ENCODE results near the gene SATB2. TPM values are rescaled to one million over a fixed set of nuclear protein-coding genes. Genes with fewer than 3 reads are reported as not detected.

SATB2 gene
- total RNA-seq, 1 donor from 2014 or later, result 19.1 TPM

DNA sequence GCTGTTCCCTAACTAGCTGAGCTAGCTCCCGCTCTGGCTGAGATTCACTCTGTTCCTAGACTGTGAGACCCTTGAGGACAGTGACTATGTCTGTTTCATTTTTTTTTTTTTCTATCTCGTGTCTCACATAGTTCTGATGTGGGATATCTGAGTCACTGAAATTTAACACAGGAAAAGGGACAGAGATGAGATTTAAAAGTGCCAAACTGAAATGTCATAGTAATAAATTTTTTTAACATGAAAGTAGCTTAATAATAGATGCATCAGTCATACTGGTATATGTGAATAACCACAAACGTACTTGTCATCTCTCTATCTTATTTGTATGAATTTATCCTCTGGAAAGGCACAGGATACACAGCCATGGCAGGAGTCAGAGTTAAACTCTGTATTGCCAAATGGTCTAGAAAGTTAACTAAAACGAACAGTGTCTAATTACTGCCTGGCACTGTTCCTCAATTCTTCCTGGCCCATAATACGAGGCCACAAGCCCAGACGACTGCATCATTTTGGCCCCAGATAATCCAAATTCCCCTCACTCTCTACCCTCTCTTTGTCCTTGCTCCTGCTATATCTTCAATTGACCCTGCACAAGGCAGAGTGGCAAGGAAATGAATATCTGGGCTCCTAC is 87.5 kb downstream of the SATB2 start:
- Mint-ChIP-seq H3K27ac (no peak overlapping the region), H3K27me3 (no peaks in the 10 kb centered on the region), H3K36me3 (peaks cover 6% of the 10 kb centered on the region), H3K9me3 (no peaks in the 10 kb centered on the region), H3K4me1 (ENCODE audit: unreplicated experiment) (peaks cover 21% of the 10 kb centered on the region), H3K4me3 (no peak overlapping the region)
- DNase-seq (ENCODE audit: extremely low spot score, unreplicated experiment), result no peak
- TF ChIP-seq, protein P1, sequence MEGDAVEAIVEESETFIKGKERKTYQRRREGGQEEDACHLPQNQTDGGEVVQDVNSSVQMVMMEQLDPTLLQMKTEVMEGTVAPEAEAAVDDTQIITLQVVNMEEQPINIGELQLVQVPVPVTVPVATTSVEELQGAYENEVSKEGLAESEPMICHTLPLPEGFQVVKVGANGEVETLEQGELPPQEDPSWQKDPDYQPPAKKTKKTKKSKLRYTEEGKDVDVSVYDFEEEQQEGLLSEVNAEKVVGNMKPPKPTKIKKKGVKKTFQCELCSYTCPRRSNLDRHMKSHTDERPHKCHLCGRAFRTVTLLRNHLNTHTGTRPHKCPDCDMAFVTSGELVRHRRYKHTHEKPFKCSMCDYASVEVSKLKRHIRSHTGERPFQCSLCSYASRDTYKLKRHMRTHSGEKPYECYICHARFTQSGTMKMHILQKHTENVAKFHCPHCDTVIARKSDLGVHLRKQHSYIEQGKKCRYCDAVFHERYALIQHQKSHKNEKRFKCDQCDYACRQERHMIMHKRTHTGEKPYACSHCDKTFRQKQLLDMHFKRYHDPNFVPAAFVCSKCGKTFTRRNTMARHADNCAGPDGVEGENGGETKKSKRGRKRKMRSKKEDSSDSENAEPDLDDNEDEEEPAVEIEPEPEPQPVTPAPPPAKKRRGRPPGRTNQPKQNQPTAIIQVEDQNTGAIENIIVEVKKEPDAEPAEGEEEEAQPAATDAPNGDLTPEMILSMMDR (conservative IDR thresholded peaks at IDR 0.05), result no peak

DNA sequence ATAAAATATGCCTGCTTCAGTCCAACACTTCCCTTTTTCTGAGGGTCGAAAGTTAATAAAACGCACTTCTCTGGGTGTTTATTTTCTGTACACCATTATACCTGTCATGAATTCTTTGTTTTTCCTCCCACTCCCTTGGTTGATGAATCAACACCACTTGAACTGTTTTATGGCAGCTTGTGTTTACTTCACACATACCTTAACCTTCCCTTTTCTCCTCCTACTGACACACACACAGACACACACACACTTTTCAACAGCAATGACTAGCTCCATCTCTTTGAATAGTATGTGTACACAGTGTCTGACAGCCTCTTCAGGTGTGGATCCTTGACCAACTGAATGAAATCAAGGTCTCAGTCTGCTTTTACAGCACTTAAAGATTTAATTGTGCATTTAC is 91.3 kb downstream of the SATB2 start:
- no peak overlapping the region for H3K27ac Mint-ChIP-seq
- peaks cover 21% of the 10 kb centered on the region for H3K4me1 Mint-ChIP-seq (ENCODE audit: unreplicated experiment)
- no peak overlapping the region for H3K4me3 Mint-ChIP-seq
- H3K36me3 Mint-ChIP-seq, result no peaks in the 10 kb centered on the region
- TF ChIP-seq, protein P1 (conservative IDR thresholded peaks at IDR 0.05), result no peak
- DNase-seq (ENCODE audit: extremely low spot score, unreplicated experiment), result no peak
- no peaks in the 10 kb centered on the region for H3K9me3 Mint-ChIP-seq
- peaks cover 4% of the 10 kb centered on the region for H3K27me3 Mint-ChIP-seq

DNA sequence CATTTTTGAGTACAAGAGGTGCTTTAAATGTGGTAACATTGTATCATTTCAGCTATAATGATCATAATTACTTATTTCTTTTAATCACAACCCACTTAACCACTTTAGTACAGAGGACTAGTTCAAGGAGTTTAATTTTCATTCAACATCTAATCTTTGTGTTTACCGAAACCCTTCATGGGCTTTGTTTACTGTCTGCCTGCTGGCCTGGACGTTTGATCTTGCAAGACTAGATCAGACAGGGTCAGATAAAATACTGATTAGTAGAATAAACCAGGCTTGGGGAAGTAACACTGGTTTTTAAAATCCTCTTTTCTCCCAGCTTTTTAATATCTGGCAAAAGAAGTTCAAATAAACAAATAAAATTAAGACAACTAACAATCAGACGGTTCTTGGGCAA is 93.6 kb downstream of the SATB2 start:
- Mint-ChIP-seq H3K9me3 (no peaks in the 10 kb centered on the region), H3K4me3 (no peak overlapping the region), H3K27me3 (peaks cover 15% of the 10 kb centered on the region), H3K4me1 (ENCODE audit: unreplicated experiment) (peaks cover 9% of the 10 kb centered on the region), H3K27ac (no peak overlapping the region), H3K36me3 (no peaks in the 10 kb centered on the region)
- TF ChIP-seq, protein P1 (conservative IDR thresholded peaks at IDR 0.05), result no peak
- DNase-seq (ENCODE audit: extremely low spot score, unreplicated experiment), result no peak

DNA sequence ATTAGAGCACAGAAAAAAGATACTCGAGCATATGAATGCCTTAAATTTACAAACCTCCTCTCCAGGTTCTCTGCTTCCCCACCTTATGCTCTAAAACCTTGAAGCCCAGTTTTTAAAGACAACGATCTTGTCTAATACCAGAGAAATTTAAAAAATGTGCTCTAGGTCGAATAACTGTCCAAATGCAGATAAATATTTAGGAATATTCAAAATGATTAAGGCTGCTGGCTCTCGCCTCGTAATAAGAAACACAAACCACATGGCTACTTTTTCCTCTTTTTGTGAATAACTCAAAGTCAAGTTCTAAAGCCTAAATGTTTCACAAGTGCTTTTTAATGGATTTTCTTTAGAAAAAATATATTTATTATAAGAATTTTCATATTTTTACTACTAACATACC is 101.3 kb downstream of the SATB2 start:
- DNase-seq (ENCODE audit: extremely low spot score, unreplicated experiment), result no peak
- H3K9me3 Mint-ChIP-seq, result no peaks in the 10 kb centered on the region
- TF ChIP-seq, protein P1 (conservative IDR thresholded peaks at IDR 0.05), result no peak
- no peak overlapping the region for H3K4me3 Mint-ChIP-seq
- H3K27ac Mint-ChIP-seq, result no peak overlapping the region
- H3K4me1 Mint-ChIP-seq (ENCODE audit: unreplicated experiment), result no peaks in the 10 kb centered on the region
- H3K27me3 Mint-ChIP-seq, result peaks cover 11% of the 10 kb centered on the region
- no peaks in the 10 kb centered on the region for H3K36me3 Mint-ChIP-seq

DNA sequence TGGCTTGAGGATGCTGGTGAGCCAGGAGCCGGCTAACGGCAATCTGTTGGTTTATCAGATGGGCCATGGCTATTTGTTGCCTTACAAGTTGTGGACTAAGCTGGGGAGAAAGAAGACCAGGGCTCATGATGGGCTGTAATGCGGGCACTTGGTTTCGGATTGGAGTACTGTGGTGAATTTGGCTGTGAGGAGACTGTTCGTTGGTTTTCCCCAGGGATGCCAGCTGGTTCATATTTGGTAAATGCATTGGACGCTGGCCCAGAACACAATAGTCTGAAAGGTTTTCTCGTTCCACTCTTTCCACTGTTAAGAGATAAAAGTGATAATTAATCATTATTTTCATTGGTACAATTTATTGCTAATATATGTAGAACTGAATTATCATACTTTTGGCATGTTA is 108.9 kb downstream of the SATB2 start:
- no peaks in the 10 kb centered on the region for H3K9me3 Mint-ChIP-seq
- H3K27me3 Mint-ChIP-seq, result no peaks in the 10 kb centered on the region
- no peak for DNase-seq (ENCODE audit: extremely low spot score, unreplicated experiment)
- peaks cover 7% of the 10 kb centered on the region for H3K36me3 Mint-ChIP-seq
- TF ChIP-seq, protein P1 (conservative IDR thresholded peaks at IDR 0.05), result no peak
- no peaks in the 10 kb centered on the region for H3K4me1 Mint-ChIP-seq (ENCODE audit: unreplicated experiment)
- H3K4me3 Mint-ChIP-seq, result no peak overlapping the region
- H3K27ac Mint-ChIP-seq, result no peak overlapping the region

DNA sequence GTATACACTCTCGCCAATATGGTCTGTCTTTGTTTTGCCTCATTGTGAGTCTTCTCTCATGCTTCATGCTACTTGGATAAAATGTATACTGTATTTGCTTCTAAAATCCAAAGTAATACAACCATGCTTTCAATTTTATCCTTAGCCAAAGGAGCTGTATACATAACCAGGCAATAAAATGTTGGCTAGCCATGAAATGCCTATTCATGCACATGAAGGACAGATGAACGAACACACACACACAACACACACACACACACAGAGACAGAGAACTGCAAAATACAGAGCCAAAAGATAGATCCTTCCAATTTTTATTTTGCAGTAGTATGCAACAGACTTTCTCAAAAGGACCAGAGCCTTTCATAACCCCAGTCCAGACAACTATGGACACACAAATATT is 113.7 kb downstream of the SATB2 start:
- no peak for DNase-seq (ENCODE audit: extremely low spot score, unreplicated experiment)
- peaks cover 7% of the 10 kb centered on the region for H3K36me3 Mint-ChIP-seq
- H3K27ac Mint-ChIP-seq, result no peak overlapping the region
- no peak overlapping the region for H3K4me3 Mint-ChIP-seq
- H3K4me1 Mint-ChIP-seq (ENCODE audit: unreplicated experiment), result peaks cover 4% of the 10 kb centered on the region
- no peaks in the 10 kb centered on the region for H3K27me3 Mint-ChIP-seq
- TF ChIP-seq, protein P1 (conservative IDR thresholded peaks at IDR 0.05), result no peak
- H3K9me3 Mint-ChIP-seq, result no peaks in the 10 kb centered on the region

All from type B pancreatic cell (in vitro differentiated cells).